Adipocyte (in vitro differentiated cells): ENCODE data around the gene TAF11L7.
"Not testable (repeated sequence)": the region's sequence is repeated elsewhere in the genome, so short reads cannot be mapped to it uniquely, and the experiment has no call there.

Experiments
- DNase-seq: peaks from one replicate; pipeline ENCODE4 v3.0.0-alpha.2; 2015; ENCODE audit warnings: low read depth
- H3K27me3 ChIP-seq: replicated peaks from 2 replicates; pipeline ENCODE4 v1.7.0; 2013; ENCODE audit warnings: mild to moderate bottlenecking, low read length, moderate library complexity; ENCODE audit not compliant: control insufficient read depth, insufficient read depth
- H3K36me3 ChIP-seq: 2 replicates; pipeline ENCODE4 v1.7.0; 2013; ENCODE audit warnings: low read length, mild to moderate bottlenecking, moderate library complexity; ENCODE audit not compliant: control insufficient read depth, insufficient read depth, severe bottlenecking
- H3K4me1 ChIP-seq: 2 replicates; pipeline ENCODE4 v1.7.0; 2013; ENCODE audit warnings: mild to moderate bottlenecking, low read length, moderate library complexity; ENCODE audit not compliant: control insufficient read depth, insufficient read depth
- H3K4me3 ChIP-seq: 2 replicates; pipeline ENCODE4 v1.7.0; 2013; ENCODE audit warnings: mild to moderate bottlenecking, low read length, moderate library complexity
- H3K9ac ChIP-seq: 2 replicates; pipeline ENCODE4 v1.7.0; 2013; ENCODE audit warnings: mild to moderate bottlenecking, low read length, moderate library complexity
- H3K9me3 ChIP-seq: 2 replicates; pipeline ENCODE4 v1.7.0; 2013; ENCODE audit warnings: mild to moderate bottlenecking, low read length, moderate library complexity; ENCODE audit not compliant: control insufficient read depth

Gene TAF11L7

GRCh38 chr5:17585658-17586057 is at the start of gene TAF11L7:
TSS of gene TAF11L7 (minus strand) at chr5:17585758.
- H3K4me1 ChIP-seq, DNase-seq, H3K9ac ChIP-seq, H3K4me3 ChIP-seq, H3K27me3 ChIP-seq, H3K36me3 ChIP-seq, H3K9me3 ChIP-seq: not testable (repeated sequence)

- no peak within 1 kb of the TSS for H3K9ac ChIP-seq
- DNase-seq, result no peak
- no peaks in the 10 kb centered on the region for H3K36me3 ChIP-seq
- H3K4me3 ChIP-seq, result no peak within 1 kb of the TSS
- H3K4me1 ChIP-seq, result no peaks in the 10 kb centered on the region
- no peaks in the 10 kb centered on the region for H3K27me3 ChIP-seq
- H3K9me3 ChIP-seq, result no peaks in the 10 kb centered on the region
Measured at GRCh38 chr5:17634160-17634559, 48.6 kb upstream of the TAF11L7 start, which contains the start of gene TAF11L14. TSS of gene TAF11L14 (plus strand) at chr5:17634460.

DNA sequence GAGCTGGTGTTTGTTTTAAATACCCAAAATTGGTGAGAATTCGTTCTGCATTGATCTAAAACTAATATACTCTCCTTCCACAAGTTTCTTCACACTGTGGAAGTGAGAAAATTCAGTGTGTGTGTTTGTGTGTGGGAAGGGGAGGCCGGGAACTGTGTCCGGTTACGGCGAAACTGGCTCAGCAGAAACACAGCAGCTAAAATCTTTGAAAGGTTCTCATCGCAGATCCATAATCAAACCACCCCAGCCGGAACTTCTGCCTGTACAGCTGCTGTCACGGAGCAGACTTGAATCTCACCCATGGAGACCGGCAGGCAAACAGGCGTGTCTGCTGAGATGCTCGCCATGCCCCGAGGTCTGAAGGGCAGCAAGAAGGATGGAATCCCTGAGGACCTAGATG is 46.2 kb upstream of the TAF11L7 start, which contains the start of gene TAF11L13:
Gene TAF11L13, plus strand, starts transcription at position 301 of the 400 bp plus-strand sequence.
- H3K9me3 ChIP-seq, H3K36me3 ChIP-seq, DNase-seq, H3K27me3 ChIP-seq, H3K9ac ChIP-seq, H3K4me1 ChIP-seq, H3K4me3 ChIP-seq: not testable (repeated sequence)

- DNase-seq, result no peak
- Histone ChIP-seq H3K4me3 (no peak overlapping the region), H3K9ac (no peak overlapping the region), H3K4me1 (no peaks in the 10 kb centered on the region), H3K9me3 (no peaks in the 10 kb centered on the region), H3K36me3 (no peaks in the 10 kb centered on the region), H3K27me3 (no peaks in the 10 kb centered on the region)
Measured at GRCh38 chr5:17625686-17626085, 40.1 kb upstream of the TAF11L7 start.

GRCh38 chr5:17620627-17621026 is 35.1 kb upstream of the TAF11L7 start:
- no peak overlapping the region for H3K9ac ChIP-seq
- H3K9me3 ChIP-seq, result no peaks in the 10 kb centered on the region
- no peaks in the 10 kb centered on the region for H3K36me3 ChIP-seq
- H3K27me3 ChIP-seq, result no peaks in the 10 kb centered on the region
- H3K4me3 ChIP-seq, result no peak overlapping the region
- H3K4me1 ChIP-seq, result no peaks in the 10 kb centered on the region
- no peak for DNase-seq

- Histone ChIP-seq H3K27me3 (no peaks in the 10 kb centered on the region), H3K4me1 (no peaks in the 10 kb centered on the region), H3K36me3 (no peaks in the 10 kb centered on the region), H3K4me3 (no peak overlapping the region), H3K9me3 (no peaks in the 10 kb centered on the region), H3K9ac (no peak overlapping the region)
- no peak for DNase-seq
Measured at GRCh38 chr5:17619354-17619753, 33.8 kb upstream of the TAF11L7 start.

GRCh38 chr5:17614872-17615605 is 29.5 kb upstream of the TAF11L7 start:
- H3K36me3 ChIP-seq, result no peaks in the 10 kb centered on the region
- H3K27me3 ChIP-seq, result no peaks in the 10 kb centered on the region
- DNase-seq, result no peak
- no peaks in the 10 kb centered on the region for H3K4me1 ChIP-seq
- H3K9ac ChIP-seq, result no peak overlapping the region
- H3K9me3 ChIP-seq, result no peaks in the 10 kb centered on the region
- H3K4me3 ChIP-seq, result no peak overlapping the region

DNA sequence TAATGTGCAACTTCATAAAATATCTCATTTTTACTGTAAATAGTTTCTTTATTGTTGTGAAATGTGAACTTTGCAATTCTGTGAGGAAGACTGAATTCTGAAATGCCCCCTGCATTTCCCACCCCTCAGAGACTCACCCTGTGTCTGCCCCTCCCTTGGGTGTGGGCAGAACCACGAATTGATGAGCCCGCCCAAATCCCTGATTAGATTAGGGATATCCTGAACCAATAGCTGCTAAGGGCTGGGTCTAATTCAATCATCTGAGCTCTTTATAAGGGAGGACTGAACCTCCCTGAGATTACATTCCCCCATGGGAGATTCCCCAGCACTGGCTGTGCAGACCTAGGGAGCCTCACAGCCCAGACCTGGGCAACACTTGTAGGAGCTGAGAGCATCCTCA is 24.5 kb upstream of the TAF11L7 start, which contains the start of gene TAF11L12:
Gene TAF11L12, plus strand, starts transcription at position 301 of the 400 bp plus-strand sequence.
- H3K4me3 ChIP-seq, H3K4me1 ChIP-seq, H3K9me3 ChIP-seq, DNase-seq, H3K9ac ChIP-seq, H3K27me3 ChIP-seq, H3K36me3 ChIP-seq: not testable (repeated sequence)

- not testable (repeated sequence) for H3K9ac ChIP-seq, H3K36me3 ChIP-seq, H3K4me3 ChIP-seq, H3K9me3 ChIP-seq, H3K27me3 ChIP-seq, DNase-seq, H3K4me1 ChIP-seq
Measured at GRCh38 chr5:17607461-17607860, 21.9 kb upstream of the TAF11L7 start.

GRCh38 chr5:17604951-17605350 is 19.4 kb upstream of the TAF11L7 start:
- no peak for DNase-seq
- no peaks in the 10 kb centered on the region for H3K36me3 ChIP-seq
- no peaks in the 10 kb centered on the region for H3K27me3 ChIP-seq
- H3K4me3 ChIP-seq, result no peak overlapping the region
- no peak overlapping the region for H3K9ac ChIP-seq
- no peaks in the 10 kb centered on the region for H3K9me3 ChIP-seq
- H3K4me1 ChIP-seq, result no peaks in the 10 kb centered on the region

DNA sequence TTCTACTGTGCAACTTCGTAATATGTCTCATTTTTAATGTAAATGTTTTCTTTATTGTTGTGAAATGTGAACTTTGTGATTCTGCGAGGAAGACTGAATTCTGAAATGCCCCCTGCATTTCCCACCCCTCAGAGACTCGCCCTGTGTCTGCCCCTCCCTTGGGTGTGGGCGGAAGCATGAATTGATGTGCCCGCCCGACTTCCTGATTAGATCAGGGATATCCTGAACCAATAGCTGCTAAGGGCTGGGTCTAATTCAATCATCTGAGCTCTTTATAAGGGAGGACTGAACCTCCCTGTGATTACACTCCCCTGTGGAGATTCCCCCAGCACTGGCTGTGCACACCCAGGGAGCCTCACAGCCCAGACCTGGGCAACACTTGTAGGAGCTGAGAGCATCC is 18.3 kb upstream of the TAF11L7 start, which contains the start of gene TAF11L11:
Gene TAF11L11, plus strand, starts transcription at position 304 of the 400 bp plus-strand sequence.
- not testable (repeated sequence) for H3K9me3 ChIP-seq, H3K9ac ChIP-seq, DNase-seq, H3K27me3 ChIP-seq, H3K36me3 ChIP-seq, H3K4me3 ChIP-seq, H3K4me1 ChIP-seq

GRCh38 chr5:17597728-17598127 is 12.2 kb upstream of the TAF11L7 start, which contains the start of gene TAF11L10:
TSS of gene TAF11L10 (minus strand) at chr5:17597828.
- H3K4me1 ChIP-seq, H3K9me3 ChIP-seq, H3K4me3 ChIP-seq, H3K27me3 ChIP-seq, H3K36me3 ChIP-seq, DNase-seq, H3K9ac ChIP-seq: not testable (repeated sequence)
